Measurements from ENCODE around the gene KHDRBS2. TPM values are rescaled to one million over a fixed set of nuclear protein-coding genes. Genes with fewer than 3 reads are reported as not detected.
A peak's percentile ranks its signal among the peaks of the same experiment; 100 is the strongest.

Gene KHDRBS2
- total RNA-seq, 1 experiment from 2014 or later = 2.7 TPM

- TF ChIP-seq, protein P1, sequence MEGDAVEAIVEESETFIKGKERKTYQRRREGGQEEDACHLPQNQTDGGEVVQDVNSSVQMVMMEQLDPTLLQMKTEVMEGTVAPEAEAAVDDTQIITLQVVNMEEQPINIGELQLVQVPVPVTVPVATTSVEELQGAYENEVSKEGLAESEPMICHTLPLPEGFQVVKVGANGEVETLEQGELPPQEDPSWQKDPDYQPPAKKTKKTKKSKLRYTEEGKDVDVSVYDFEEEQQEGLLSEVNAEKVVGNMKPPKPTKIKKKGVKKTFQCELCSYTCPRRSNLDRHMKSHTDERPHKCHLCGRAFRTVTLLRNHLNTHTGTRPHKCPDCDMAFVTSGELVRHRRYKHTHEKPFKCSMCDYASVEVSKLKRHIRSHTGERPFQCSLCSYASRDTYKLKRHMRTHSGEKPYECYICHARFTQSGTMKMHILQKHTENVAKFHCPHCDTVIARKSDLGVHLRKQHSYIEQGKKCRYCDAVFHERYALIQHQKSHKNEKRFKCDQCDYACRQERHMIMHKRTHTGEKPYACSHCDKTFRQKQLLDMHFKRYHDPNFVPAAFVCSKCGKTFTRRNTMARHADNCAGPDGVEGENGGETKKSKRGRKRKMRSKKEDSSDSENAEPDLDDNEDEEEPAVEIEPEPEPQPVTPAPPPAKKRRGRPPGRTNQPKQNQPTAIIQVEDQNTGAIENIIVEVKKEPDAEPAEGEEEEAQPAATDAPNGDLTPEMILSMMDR (conservative IDR thresholded peaks at IDR 0.05) = no peak
- no peak overlapping the region for H3K27ac ChIP-seq (ENCODE audit: insufficient read length, low read depth, low read length)
Measured at GRCh38 chr6:61980622-61981021, 305.4 kb downstream of the KHDRBS2 start.

More at GRCh38 chr6:61980622-61981021, 305.4 kb downstream of the KHDRBS2 start:
- H3K4me1 ChIP-seq (ENCODE audit: insufficient read depth, low read length) = peaks cover 4% of the 10 kb centered on the region; the same call in 1 of the 2 replicates
- no peak overlapping the region for H4K5ac ChIP-seq (ENCODE audit: insufficient read length, low read depth, low read length)
- Mint-ChIP-seq H3K4me3 (no peak overlapping the region), H3K27me3 (ENCODE audit: low read depth) (no peaks in the 10 kb centered on the region), H3K9me3 (no peaks in the 10 kb centered on the region), H3K36me3 (ENCODE audit: insufficient read depth in 1 of 3, low read depth in 3 of 3) (no peaks in the 10 kb centered on the region), H3K4me1 (peaks cover 17 to 20% of the 10 kb centered on the region in 2 experiments), H3K27ac (peak overlapping the region in 1 of 3 experiments; percentile 80; a peak in 1 of 7 replicates)
- DNase-seq = no peak
- no peak overlapping the region for H3T11ph ChIP-seq (ENCODE audit: low read length)
- no CpG with 5 or more reads among the region's 1 CpG for WGBS (ENCODE audit: extremely low coverage, insufficient read length, low lambda C conversion rate)
- H3K14ac ChIP-seq (ENCODE audit: insufficient read depth, low read length) = no peak overlapping the region
- H3K56ac ChIP-seq (ENCODE audit: insufficient read length, low read depth, low read length) = no peak overlapping the region
- H2BK120ac ChIP-seq (ENCODE audit: low read depth, low read length, poor library complexity, severe bottlenecking) = no peak overlapping the region
- H4K20me1 ChIP-seq (ENCODE audit: control insufficient read depth, insufficient read depth, insufficient read length) = no peaks in the 10 kb centered on the region
- H2AFZ ChIP-seq (ENCODE audit: low read length) = no peak overlapping the region
- no peak overlapping the region for H3K4ac ChIP-seq (ENCODE audit: low read depth, low read length)
- H3K27me3 ChIP-seq (ENCODE audit: insufficient read depth, low read length) = no peaks in the 10 kb centered on the region
- no peak overlapping the region for H4K8ac ChIP-seq (replicated peaks; ENCODE audit: insufficient read length, low read depth, low read length)
- H3K18ac ChIP-seq (ENCODE audit: insufficient read length, low read depth, low read length) = no peak overlapping the region
- H2BK12ac ChIP-seq (ENCODE audit: insufficient read length, low read depth, low read length) = no peak overlapping the region
- no peak overlapping the region for H3K9ac ChIP-seq (ENCODE audit: extremely low read depth, insufficient read length, low read length)
- no peak overlapping the region for H3K4me2 ChIP-seq (ENCODE audit: insufficient read depth, insufficient read length, low read length)
- H3K79me1 ChIP-seq (ENCODE audit: insufficient read depth, low read depth, low read length, poor library complexity, severe bottlenecking) = no peaks in the 10 kb centered on the region
- H2AK5ac ChIP-seq (ENCODE audit: insufficient read length, low read length) = no peak overlapping the region
- H2BK15ac ChIP-seq (ENCODE audit: low read depth, low read length) = no peak overlapping the region
- no peak overlapping the region for H2BK20ac ChIP-seq (ENCODE audit: low read depth, low read length, poor library complexity, severe bottlenecking)
- H3K23ac ChIP-seq (ENCODE audit: insufficient read length, low read depth, low read length) = no peak overlapping the region
- H2BK5ac ChIP-seq (ENCODE audit: insufficient read length, low read length) = no peak overlapping the region
- H3K9me3 ChIP-seq (ENCODE audit: control insufficient read depth, low read depth, low read length) = no peaks in the 10 kb centered on the region
- H4K91ac ChIP-seq (ENCODE audit: insufficient read length, low read depth, low read length) = no peak overlapping the region
- no peaks in the 10 kb centered on the region for H3K79me2 ChIP-seq (ENCODE audit: insufficient read depth, low read length)
- H3K23me2 ChIP-seq (ENCODE audit: insufficient read length, low read depth, low read length, poor library complexity, severe bottlenecking) = no peaks in the 10 kb centered on the region

Data from H9 (cell line).